ENCODE results near the gene APOC4.
"Not testable (repeated sequence)": the region's sequence is repeated elsewhere in the genome, so short reads cannot be mapped to it uniquely, and the experiment has no call there.

APOC4 gene

DNA sequence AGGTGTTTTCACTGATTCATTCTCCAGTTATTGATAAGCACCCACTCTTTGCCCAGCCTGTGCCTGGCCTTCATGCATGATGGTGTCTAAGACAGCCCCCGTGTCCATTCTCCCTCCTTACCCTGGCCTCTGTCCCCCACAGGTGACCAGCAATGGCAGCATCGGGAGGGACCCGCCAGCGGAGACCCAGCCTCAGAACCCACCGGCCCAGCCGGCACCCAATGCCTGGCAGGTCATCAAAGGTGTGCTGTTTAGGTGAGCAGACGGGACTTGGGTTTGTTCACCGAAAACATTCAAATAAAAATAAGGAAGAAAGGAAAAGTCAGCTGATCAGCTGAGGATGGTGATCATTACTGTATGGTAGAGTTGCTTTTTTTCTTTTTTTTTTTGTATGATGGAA, 19.8 kb downstream of the APOC4 start:
- no peak overlapping the region for H3K4me3 ChIP-seq (ENCODE audit: low read depth, low read length)
- TF ChIP-seq, protein P1, sequence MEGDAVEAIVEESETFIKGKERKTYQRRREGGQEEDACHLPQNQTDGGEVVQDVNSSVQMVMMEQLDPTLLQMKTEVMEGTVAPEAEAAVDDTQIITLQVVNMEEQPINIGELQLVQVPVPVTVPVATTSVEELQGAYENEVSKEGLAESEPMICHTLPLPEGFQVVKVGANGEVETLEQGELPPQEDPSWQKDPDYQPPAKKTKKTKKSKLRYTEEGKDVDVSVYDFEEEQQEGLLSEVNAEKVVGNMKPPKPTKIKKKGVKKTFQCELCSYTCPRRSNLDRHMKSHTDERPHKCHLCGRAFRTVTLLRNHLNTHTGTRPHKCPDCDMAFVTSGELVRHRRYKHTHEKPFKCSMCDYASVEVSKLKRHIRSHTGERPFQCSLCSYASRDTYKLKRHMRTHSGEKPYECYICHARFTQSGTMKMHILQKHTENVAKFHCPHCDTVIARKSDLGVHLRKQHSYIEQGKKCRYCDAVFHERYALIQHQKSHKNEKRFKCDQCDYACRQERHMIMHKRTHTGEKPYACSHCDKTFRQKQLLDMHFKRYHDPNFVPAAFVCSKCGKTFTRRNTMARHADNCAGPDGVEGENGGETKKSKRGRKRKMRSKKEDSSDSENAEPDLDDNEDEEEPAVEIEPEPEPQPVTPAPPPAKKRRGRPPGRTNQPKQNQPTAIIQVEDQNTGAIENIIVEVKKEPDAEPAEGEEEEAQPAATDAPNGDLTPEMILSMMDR (IDR thresholded peaks at IDR 0.05; ENCODE audit: low read depth, low read length), result no peak

DNA sequence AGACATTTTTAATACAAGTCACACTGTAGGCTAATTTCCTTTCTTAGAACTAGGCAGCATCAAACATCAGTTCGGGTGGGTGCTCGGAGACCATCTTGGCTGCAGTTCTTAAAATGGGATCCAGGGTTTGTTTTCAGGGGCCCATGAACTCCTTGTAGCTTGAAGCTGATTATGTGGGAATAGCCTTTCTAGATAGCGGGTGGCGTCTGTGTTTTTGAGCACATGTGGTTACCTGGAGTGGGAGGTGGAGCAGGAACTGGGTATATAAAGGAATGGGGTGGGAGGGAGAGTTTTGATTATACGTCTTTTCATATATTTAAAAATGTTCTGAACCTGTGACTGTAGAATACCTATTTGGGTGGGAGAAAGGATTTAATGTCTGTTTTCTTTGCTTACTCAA, 26.1 kb downstream of the APOC4 start:
- no peak overlapping the region for H3K4me3 ChIP-seq (ENCODE audit: low read depth, low read length)
- TF ChIP-seq, protein P1 (IDR thresholded peaks at IDR 0.05; ENCODE audit: low read depth, low read length), result no peak

DNA sequence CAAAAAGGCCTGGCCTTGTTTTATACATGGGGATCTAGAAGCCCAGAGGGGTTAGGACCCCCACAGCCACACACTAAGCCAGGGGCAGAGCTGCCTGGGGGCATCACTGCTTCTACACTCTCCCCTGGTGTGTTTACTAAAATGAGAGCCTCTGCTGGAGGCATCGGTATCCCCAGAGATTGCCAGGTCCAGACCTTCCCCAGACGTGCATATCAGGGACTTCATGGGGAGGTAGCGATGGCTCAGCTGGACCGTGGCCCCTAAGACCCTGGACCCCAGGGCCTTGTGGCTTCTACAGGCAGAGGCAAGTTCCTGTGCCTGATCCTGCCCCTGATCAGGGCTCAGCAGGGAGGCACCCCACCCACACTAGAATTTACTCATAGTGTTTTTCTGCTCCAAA, 26.6 kb downstream of the APOC4 start:
- H3K4me3 ChIP-seq (ENCODE audit: low read depth, low read length), result no peak overlapping the region
- TF ChIP-seq, protein P1 (IDR thresholded peaks at IDR 0.05; ENCODE audit: low read depth, low read length), result no peak

DNA sequence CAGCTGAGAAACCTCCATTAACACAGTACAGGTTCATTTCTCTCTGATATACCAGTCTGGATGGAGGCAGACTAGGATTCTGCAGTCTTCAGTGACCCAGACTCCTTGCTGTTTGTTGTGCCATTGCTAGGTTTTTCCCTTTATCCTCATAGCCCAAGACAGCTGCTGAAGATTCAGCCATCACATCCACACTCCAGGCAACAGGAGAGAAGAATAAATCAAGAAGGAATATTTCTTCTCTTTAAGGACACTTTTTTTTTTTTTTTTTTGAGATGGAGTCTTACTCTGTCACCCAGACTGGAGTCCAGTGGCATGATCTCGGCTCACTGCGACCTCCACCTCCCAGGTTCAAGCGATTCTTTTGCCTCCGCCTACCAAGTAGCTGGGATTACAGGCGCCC, 27.4 kb downstream of the APOC4 start:
- TF ChIP-seq, protein P1 (IDR thresholded peaks at IDR 0.05; ENCODE audit: low read depth, low read length), result no peak
- H3K4me3 ChIP-seq (ENCODE audit: low read depth, low read length), result no peak overlapping the region

DNA sequence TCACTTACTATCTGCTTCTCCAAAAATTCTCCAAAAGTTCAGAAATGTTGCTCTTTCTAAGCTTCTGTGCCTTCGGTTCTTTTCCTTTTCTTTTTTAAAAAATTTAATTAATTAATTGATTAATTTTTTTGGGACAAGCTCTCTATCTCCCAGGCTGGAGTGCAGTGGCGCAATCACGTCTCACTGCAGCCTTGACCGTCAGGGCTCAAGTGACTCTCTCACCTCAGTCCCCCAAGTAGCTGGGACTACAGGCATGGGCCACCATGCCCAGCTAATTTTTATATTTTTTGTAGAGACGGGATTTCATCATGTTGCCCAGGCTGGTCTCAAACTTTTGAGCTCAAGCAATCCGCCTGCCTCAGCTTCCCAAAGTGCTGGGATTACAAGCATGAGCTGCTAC, 29.4 kb downstream of the APOC4 start:
- not testable (repeated sequence) for H3K4me3 ChIP-seq (ENCODE audit: low read depth, low read length)

DNA sequence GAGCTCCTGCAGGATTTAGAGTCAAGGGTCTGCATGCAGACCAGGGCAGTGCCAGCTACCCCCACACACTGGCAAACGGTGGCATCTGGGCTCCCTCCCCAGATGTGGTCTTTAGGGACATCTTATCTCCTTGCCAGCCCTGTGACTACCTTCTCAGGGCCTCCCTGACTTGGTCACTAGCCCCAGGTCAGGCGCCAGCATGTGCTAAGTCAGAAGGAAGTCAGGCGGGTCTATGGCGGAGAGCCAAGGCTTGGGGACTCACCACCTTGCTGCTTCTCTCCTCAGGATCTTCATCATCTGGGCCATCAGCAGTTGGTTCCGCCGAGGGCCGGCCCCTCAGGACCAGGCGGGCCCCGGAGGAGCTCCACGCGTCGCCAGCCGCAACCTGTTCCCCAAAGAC, 30.8 kb downstream of the APOC4 start:
- TF ChIP-seq, protein P1 (IDR thresholded peaks at IDR 0.05; ENCODE audit: low read depth, low read length), result no peak
- H3K4me3 ChIP-seq (ENCODE audit: low read depth, low read length), result no peak overlapping the region

DNA sequence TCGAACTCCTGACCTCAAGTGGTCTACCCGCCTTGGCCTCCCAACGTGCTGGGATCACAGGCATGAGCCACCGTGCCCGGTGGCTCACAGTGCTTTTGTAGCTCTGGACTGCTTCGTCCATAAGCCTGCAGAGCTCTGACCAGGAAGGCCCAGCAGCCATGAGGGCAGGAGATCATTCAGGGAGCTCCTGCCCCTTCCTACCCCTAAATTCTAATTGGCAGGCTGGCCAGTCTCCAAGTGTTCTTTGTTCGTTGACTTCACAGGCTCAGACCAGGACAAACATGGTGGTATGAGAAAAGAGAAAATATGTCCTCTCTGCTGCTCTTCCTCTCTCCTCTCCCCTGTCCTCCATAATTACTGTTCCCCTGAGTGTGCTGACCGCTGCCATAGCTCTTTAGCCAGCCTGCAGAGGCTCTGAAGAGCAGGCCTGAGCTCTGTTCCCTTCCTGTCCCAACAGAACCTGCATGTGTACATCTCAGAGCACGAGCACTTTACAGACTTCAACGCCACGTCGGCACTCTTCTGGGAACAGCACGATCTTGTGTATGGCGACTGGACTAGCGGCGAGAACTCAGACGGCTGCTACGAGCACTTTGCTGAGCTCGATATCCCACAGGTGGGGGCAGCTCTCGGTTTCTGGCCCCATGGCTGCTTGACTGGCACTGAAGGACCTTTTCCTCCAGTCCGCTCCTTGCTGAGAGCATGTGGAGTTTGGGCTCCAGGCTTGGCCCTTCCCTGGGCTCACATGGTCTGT, 32.1 kb downstream of the APOC4 start:
- TF ChIP-seq, protein P1 (IDR thresholded peaks at IDR 0.05; ENCODE audit: low read depth, low read length), result no peak

DNA sequence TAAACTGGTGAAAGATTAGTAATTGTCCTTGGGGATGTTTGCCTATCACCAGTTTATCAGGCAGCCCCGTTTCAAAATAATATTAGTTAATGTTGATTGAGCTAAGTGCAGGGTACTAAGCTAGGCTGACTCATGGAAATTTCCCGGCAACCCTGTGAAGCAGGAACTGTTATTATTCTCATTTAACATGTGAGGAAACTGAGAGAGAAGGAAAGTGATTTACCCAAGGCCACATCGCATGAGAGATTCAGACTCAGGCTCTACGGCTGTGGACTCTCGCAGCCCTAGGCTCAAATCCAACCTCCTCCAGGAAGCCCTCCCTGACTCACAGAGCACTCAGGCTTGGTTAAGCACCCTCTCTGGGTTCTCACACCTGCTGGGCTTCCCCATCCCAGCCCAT, 32.8 kb downstream of the APOC4 start:
- H3K4me3 ChIP-seq (ENCODE audit: low read depth, low read length), result no peak overlapping the region
- TF ChIP-seq, protein P1 (IDR thresholded peaks at IDR 0.05; ENCODE audit: low read depth, low read length), result no peak

More for the DNA sequence above, 32.1 kb downstream of the APOC4 start:
- H3K4me3 ChIP-seq (ENCODE audit: low read depth, low read length), result no peak overlapping the region

Data from WI38 (cell line).